B cell (primary cell): Measurements from ENCODE around the gene KRT34. TPM values are rescaled to one million over a fixed set of nuclear protein-coding genes. Genes with fewer than 3 reads are reported as not detected.

Experiments used
- ATAC-seq: fragments of 200-7000 bp; cut with Tn5 transposase; one replicate; pipeline ENCODE4 v1.10.0; 2021; ENCODE audit warnings: low read depth, mild to moderate bottlenecking, moderate number of reproducible peaks, moderate library complexity
- CTCF ChIA-PET: fragments of 350-600 bp; sonication (Branson Sonifier 250); formaldehyde crosslinking; loops from one replicate; lab custom pipeline; 2021; ENCODE audit warnings: antibody characterized with exemption, inconsistent platforms; lab: Charles Lee
- POLR2A ChIA-PET: fragments of 350-600 bp; sonication (Branson Sonifier 250); formaldehyde crosslinking; loops from one replicate; lab custom pipeline; 2021; ENCODE audit warnings: antibody characterized with exemption; lab: Charles Lee
- DNase-seq: peaks from one replicate; pipeline ENCODE4 v3.0.0; 2013
- H2AFZ ChIP-seq: 2 replicates; pipeline ENCODE4 v1.6.1; 2012; ENCODE audit warnings: mild to moderate bottlenecking, low read depth, low read length; ENCODE audit not compliant: insufficient read depth, poor library complexity, severe bottlenecking
- H3K27ac ChIP-seq, 2 donors: 1 replicate in 1 of 2; 2 replicates in 1 of 2; pipeline ENCODE4 v1.5.1; 2012 to 2013; ENCODE audit warnings: low read length in 2 of 2, mild to moderate bottlenecking in 2 of 2, moderate library complexity in 1 of 2
- H3K27me3 ChIP-seq, 4 experiments: fragments of 200-600 bp in 1 of 4; sonication (generic) in 1 of 4; replicated peaks in 1 of 4; 1 replicate in 2 of 4; 2 replicates in 2 of 4; pipeline versions ENCODE4 v1.6.1 to v1.7.0; 2013 to 2016; ENCODE audit warnings: low read length in 3 of 4, mild to moderate bottlenecking in 2 of 4, mixed read lengths in 1 of 4, moderate library complexity in 1 of 4; ENCODE audit not compliant: insufficient read depth in 4 of 4, control insufficient read depth in 3 of 4; ENCODE audit errors: control extremely low read depth in 1 of 4
- H3K36me3 ChIP-seq, 2 experiments: replicated peaks in 1 of 2; 1 replicate in 1 of 2; 2 replicates in 1 of 2; pipeline versions ENCODE4 v1.6.1 to v1.7.1; 2013; ENCODE audit warnings: low read length in 1 of 2; ENCODE audit not compliant: insufficient read depth in 2 of 2, control insufficient read depth in 1 of 2; ENCODE audit errors: control extremely low read depth in 1 of 2, extremely low read depth in 1 of 2
- H3K4me1 ChIP-seq, 2 donors: fragments of 200-600 bp in 1 of 2; sonication (generic) in 1 of 2; 1 replicate in 1 of 2; 2 replicates in 1 of 2; pipeline versions ENCODE4 v1.5.1 to v1.6.1; 2013 to 2017; ENCODE audit warnings: low read length in 2 of 2; ENCODE audit not compliant: control insufficient read depth in 2 of 2, insufficient read depth in 2 of 2
- H3K4me2 ChIP-seq: replicated peaks from 2 replicates; pipeline ENCODE3; 2012; ENCODE audit warnings: mild to moderate bottlenecking, low read depth, low read length; ENCODE audit not compliant: poor library complexity, severe bottlenecking
- H3K4me3 ChIP-seq, 5 experiments: fragments of 200-600 bp in 1 of 5; sonication (generic) in 1 of 5; 1 replicate in 3 of 5; 2 replicates in 2 of 5; pipeline versions ENCODE4 v1.5.1 to v1.7.0; 2011 to 2016; ENCODE audit warnings: low read length in 4 of 5, mild to moderate bottlenecking in 4 of 5, low read depth in 2 of 5, control low read depth in 1 of 5, moderate library complexity in 1 of 5; ENCODE audit not compliant: insufficient read depth in 1 of 5; ENCODE audit errors: control extremely low read depth in 1 of 5, extremely low read depth in 1 of 5
- H3K79me2 ChIP-seq: fragments of 200-600 bp; sonication (generic); one replicate; pipeline ENCODE4 v1.6.0; 2016; ENCODE audit warnings: low read length; ENCODE audit not compliant: control insufficient read depth, insufficient read depth
- H3K9ac ChIP-seq: fragments of 200-600 bp; sonication (generic); 2 replicates; pipeline ENCODE4 v1.6.1; 2017; ENCODE audit warnings: mild to moderate bottlenecking, low read length, moderate library complexity
- H3K9me3 ChIP-seq, 3 donors: one replicate each; pipeline versions ENCODE4 v1.6.1 to v1.7.1; 2013; ENCODE audit warnings: low read length in 2 of 3; ENCODE audit not compliant: control insufficient read depth in 2 of 3, insufficient read depth in 1 of 3; ENCODE audit errors: control extremely low read depth in 1 of 3
- H4K20me1 ChIP-seq: 2 replicates; pipeline ENCODE4 v1.6.0; 2012; ENCODE audit warnings: mild to moderate bottlenecking, low read length; ENCODE audit not compliant: insufficient read depth, control insufficient read depth, poor library complexity, severe bottlenecking
- H3K27ac Mint-ChIP-seq: one replicate; pipeline ENCODE4 v1.8.0; 2021; ENCODE audit warnings: mixed read lengths
- H3K27me3 Mint-ChIP-seq: one replicate; pipeline ENCODE4 v1.8.0; 2021; ENCODE audit warnings: mixed read lengths
- H3K4me1 Mint-ChIP-seq: one replicate; pipeline ENCODE4 v1.8.0; 2021; ENCODE audit warnings: mixed read lengths
- H3K4me3 Mint-ChIP-seq: one replicate; pipeline ENCODE4 v1.8.0; 2021; ENCODE audit warnings: mixed read lengths
- H3K9me3 Mint-ChIP-seq: one replicate; pipeline ENCODE4 v1.8.0; 2022; ENCODE audit warnings: mixed read lengths; ENCODE audit not compliant: insufficient read depth
- EZH2 ChIP-seq: IDR thresholded peaks from 2 replicates; pipeline ENCODE4 v1.6.1; 2012; ENCODE audit warnings: borderline replicate concordance, low read depth, mild to moderate bottlenecking, moderate library complexity, low read length; ENCODE audit not compliant: insufficient read depth, poor library complexity, severe bottlenecking
- WGBS: methylation state at CpG from one replicate; pipeline ENCODE4 v1.1.5; 2013; ENCODE audit warnings: missing lambda C conversion rate; ENCODE audit not compliant: insufficient coverage; 5-methylcytosine and 5-hydroxymethylcytosine counted together
- intact Hi-C: fragments of 100-400 bp; cut with micrococcal nuclease; formaldehyde crosslinking; loops from one replicate; pipeline ENCODE4 v1.10.0; 2022
- polyA plus RNA-seq: library from polyadenylated mRNA; depleted of rRNA; stranded (reverse); fragments of >200 nt; gene quantifications from 2 replicates; pipeline ENCODE4 v1.2.3, GENCODE V29; 2012
- total RNA-seq, 2 donors: library from RNA; stranded (reverse); fragments of 120-200 nt in 1 of 2; gene quantifications; 1 replicate in 1 of 2; 2 replicates in 1 of 2; pipeline versions ENCODE4 v1.2.3 to v1.2.4, GENCODE V29; 2013 to 2022
- TF ChIP-seq, protein P1 (sequence below): fragments of 200-600 bp; IDR thresholded peaks from one replicate; pipeline ENCODE4 v1.8.0; 2022; ENCODE audit warnings: antibody characterized with exemption, mild to moderate bottlenecking

Gene KRT34
- total and polyA plus RNA-seq, 2 donors (not counting 1 experiment from before 2014, with no cell fraction given): not detected

GRCh38 chr17:41416479-41416878 is 34.4 kb upstream of the KRT34 start:
- no CpG with 5 or more reads among the region's 5 CpGs for WGBS

GRCh38 chr17:41415833-41416335 is 33.8 kb upstream of the KRT34 start:
- ChIA-PET CTCF (no interaction called here), POLR2A (no interaction called here)
- no peak overlapping the region for H2AFZ ChIP-seq
- DNase-seq (no peak), ATAC-seq (no peak)
- H3K79me2 ChIP-seq: no peaks in the 10 kb centered on the region
- H3K27ac ChIP-seq: no peak overlapping the region
- H3K9ac ChIP-seq: no peak overlapping the region
- Mint-ChIP-seq H3K27me3 (no peaks in the 10 kb centered on the region), H3K4me3 (no peak overlapping the region), H3K9me3 (no peaks in the 10 kb centered on the region), H3K27ac (no peak overlapping the region), H3K4me1 (no peaks in the 10 kb centered on the region)
- no peaks in the 10 kb centered on the region for H3K9me3 ChIP-seq
- intact Hi-C loops: no loop called here
- WGBS: no CpG with 5 or more reads among the region's 3 CpGs
- H4K20me1 ChIP-seq: no peaks in the 10 kb centered on the region
- no peaks in the 10 kb centered on the region for H3K36me3 ChIP-seq
- H3K4me2 ChIP-seq: no peak overlapping the region
- no peak overlapping the region for H3K4me3 ChIP-seq
- peaks cover 0 to 3% (median 0%) of the 10 kb centered on the region in 4 experiments for H3K27me3 ChIP-seq
- no peaks in the 10 kb centered on the region for H3K4me1 ChIP-seq
- TF ChIP-seq, protein P1, sequence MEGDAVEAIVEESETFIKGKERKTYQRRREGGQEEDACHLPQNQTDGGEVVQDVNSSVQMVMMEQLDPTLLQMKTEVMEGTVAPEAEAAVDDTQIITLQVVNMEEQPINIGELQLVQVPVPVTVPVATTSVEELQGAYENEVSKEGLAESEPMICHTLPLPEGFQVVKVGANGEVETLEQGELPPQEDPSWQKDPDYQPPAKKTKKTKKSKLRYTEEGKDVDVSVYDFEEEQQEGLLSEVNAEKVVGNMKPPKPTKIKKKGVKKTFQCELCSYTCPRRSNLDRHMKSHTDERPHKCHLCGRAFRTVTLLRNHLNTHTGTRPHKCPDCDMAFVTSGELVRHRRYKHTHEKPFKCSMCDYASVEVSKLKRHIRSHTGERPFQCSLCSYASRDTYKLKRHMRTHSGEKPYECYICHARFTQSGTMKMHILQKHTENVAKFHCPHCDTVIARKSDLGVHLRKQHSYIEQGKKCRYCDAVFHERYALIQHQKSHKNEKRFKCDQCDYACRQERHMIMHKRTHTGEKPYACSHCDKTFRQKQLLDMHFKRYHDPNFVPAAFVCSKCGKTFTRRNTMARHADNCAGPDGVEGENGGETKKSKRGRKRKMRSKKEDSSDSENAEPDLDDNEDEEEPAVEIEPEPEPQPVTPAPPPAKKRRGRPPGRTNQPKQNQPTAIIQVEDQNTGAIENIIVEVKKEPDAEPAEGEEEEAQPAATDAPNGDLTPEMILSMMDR: no peak
- TF ChIP-seq EZH2: no peak

More at GRCh38 chr17:41416479-41416878, 34.4 kb upstream of the KRT34 start:
- no peaks in the 10 kb centered on the region for H3K27me3 Mint-ChIP-seq
- no peak for TF ChIP-seq EZH2
- TF ChIP-seq, protein P1: no peak
- Histone ChIP-seq H3K36me3 (no peaks in the 10 kb centered on the region), H3K27me3 (peaks cover 0 to 3% (median 0%) of the 10 kb centered on the region in 4 experiments), H3K4me3 (no peak overlapping the region), H3K9me3 (no peaks in the 10 kb centered on the region), H3K4me1 (no peaks in the 10 kb centered on the region), H3K4me2 (no peak overlapping the region), H4K20me1 (no peaks in the 10 kb centered on the region), H3K9ac (no peak overlapping the region), H3K79me2 (no peaks in the 10 kb centered on the region), H3K27ac (no peak overlapping the region), H2AFZ (no peak overlapping the region)
- H3K4me3 Mint-ChIP-seq: no peak overlapping the region
- ATAC-seq: no peak
- CTCF ChIA-PET: no interaction called here
- intact Hi-C loops: no loop called here
- no peak overlapping the region for H3K27ac Mint-ChIP-seq
- no peaks in the 10 kb centered on the region for H3K9me3 Mint-ChIP-seq
- POLR2A ChIA-PET: no interaction called here
- H3K4me1 Mint-ChIP-seq: no peaks in the 10 kb centered on the region
- DNase-seq: no peak
